Rectal smooth muscle tissue (tissue), 1 donor: Measurements from ENCODE around the gene PYGM.

Experiments used
- H3K27ac ChIP-seq: one replicate; pipeline ENCODE4 v1.7.0; 2013; ENCODE audit warnings: low read depth, low read length, inconsistent platforms
- H3K27me3 ChIP-seq: one replicate; pipeline ENCODE4 v1.7.0; 2013; ENCODE audit warnings: low read length; ENCODE audit not compliant: control insufficient read depth, insufficient read depth
- H3K36me3 ChIP-seq: one replicate; pipeline ENCODE4 v1.7.0; 2013; ENCODE audit warnings: low read length; ENCODE audit not compliant: control insufficient read depth, insufficient read depth
- H3K4me1 ChIP-seq: one replicate; pipeline ENCODE4 v1.7.0; 2013; ENCODE audit warnings: low read length; ENCODE audit not compliant: control insufficient read depth, insufficient read depth
- H3K4me3 ChIP-seq: one replicate; pipeline ENCODE4 v1.7.0; 2013; ENCODE audit warnings: low read length
- H3K9ac ChIP-seq: one replicate; pipeline ENCODE4 v1.7.0; 2013; ENCODE audit warnings: low read length

Gene PYGM

GRCh38 chr11:64770120-64770519, 10.3 kb upstream of the PYGM start:
- no peak overlapping the region for H3K9ac ChIP-seq
- peaks cover 81% of the 10 kb centered on the region for H3K36me3 ChIP-seq
- no peak overlapping the region for H3K4me3 ChIP-seq
- no peaks in the 10 kb centered on the region for H3K4me1 ChIP-seq
- H3K27me3 ChIP-seq = no peaks in the 10 kb centered on the region
- no peak overlapping the region for H3K27ac ChIP-seq

- H3K36me3 ChIP-seq = peaks cover 86% of the 10 kb centered on the region
- no peak overlapping the region for H3K27ac ChIP-seq
- no peak overlapping the region for H3K9ac ChIP-seq
- H3K4me3 ChIP-seq = no peak overlapping the region
- H3K4me1 ChIP-seq = peaks cover 6% of the 10 kb centered on the region
- H3K27me3 ChIP-seq = no peaks in the 10 kb centered on the region
Measured at GRCh38 chr11:64769283-64769682, 9.5 kb upstream of the PYGM start.

GRCh38 chr11:64768300-64768694, 8.5 kb upstream of the PYGM start:
- H3K4me3 ChIP-seq = no peak overlapping the region
- no peaks in the 10 kb centered on the region for H3K27me3 ChIP-seq
- peak overlapping the region; percentile 58 for H3K27ac ChIP-seq
- H3K4me1 ChIP-seq = peaks cover 15% of the 10 kb centered on the region
- H3K9ac ChIP-seq = no peak overlapping the region
- H3K36me3 ChIP-seq = peaks cover 76% of the 10 kb centered on the region

- Histone ChIP-seq H3K27me3 (no peaks in the 10 kb centered on the region), H3K27ac (peak overlapping the region; percentile 58)
Measured at GRCh38 chr11:64767344-64768299, 7.8 kb upstream of the PYGM start.

GRCh38 chr11:64766881-64767280, 7.1 kb upstream of the PYGM start:
- Histone ChIP-seq H3K4me1 (peaks cover 29% of the 10 kb centered on the region), H3K9ac (no peak overlapping the region), H3K36me3 (peaks cover 71% of the 10 kb centered on the region), H3K4me3 (no peak overlapping the region), H3K27ac (peak overlapping the region; percentile 58), H3K27me3 (no peaks in the 10 kb centered on the region)

More at GRCh38 chr11:64767344-64768299, 7.8 kb upstream of the PYGM start:
- Histone ChIP-seq H3K4me3 (no peak overlapping the region), H3K36me3 (peaks cover 72% of the 10 kb centered on the region), H3K9ac (no peak overlapping the region), H3K4me1 (peaks cover 22% of the 10 kb centered on the region)

- Histone ChIP-seq H3K27me3 (no peaks in the 10 kb centered on the region), H3K4me1 (peaks cover 29% of the 10 kb centered on the region), H3K4me3 (no peak overlapping the region), H3K27ac (no peak overlapping the region), H3K36me3 (peaks cover 63% of the 10 kb centered on the region), H3K9ac (no peak overlapping the region)
Measured at GRCh38 chr11:64765851-64766665, 6.3 kb upstream of the PYGM start.

- no peak overlapping the region for H3K4me3 ChIP-seq
- peaks cover 35% of the 10 kb centered on the region for H3K4me1 ChIP-seq
- peaks cover 60% of the 10 kb centered on the region for H3K36me3 ChIP-seq
- no peak overlapping the region for H3K27ac ChIP-seq
- H3K9ac ChIP-seq = no peak overlapping the region
- H3K27me3 ChIP-seq = no peaks in the 10 kb centered on the region
Measured at GRCh38 chr11:64765291-64765850, 5.6 kb upstream of the PYGM start.

- Histone ChIP-seq H3K9ac (no peak overlapping the region), H3K27me3 (no peaks in the 10 kb centered on the region), H3K27ac (peak overlapping the region; percentile 87), H3K4me3 (no peak overlapping the region), H3K4me1 (peaks cover 41% of the 10 kb centered on the region), H3K36me3 (peaks cover 54% of the 10 kb centered on the region)
Measured at GRCh38 chr11:64764753-64765152, 5.0 kb upstream of the PYGM start.

- peak overlapping the region; percentile 87 for H3K27ac ChIP-seq
- H3K4me3 ChIP-seq = no peak overlapping the region
- peaks cover 47% of the 10 kb centered on the region for H3K4me1 ChIP-seq
- H3K27me3 ChIP-seq = no peaks in the 10 kb centered on the region
- H3K36me3 ChIP-seq = peaks cover 47% of the 10 kb centered on the region
- no peak overlapping the region for H3K9ac ChIP-seq
Measured at GRCh38 chr11:64764040-64764611, 4.4 kb upstream of the PYGM start.

GRCh38 chr11:64763526-64764039, 3.8 kb upstream of the PYGM start:
- Histone ChIP-seq H3K9ac (no peak overlapping the region), H3K4me3 (no peak overlapping the region), H3K4me1 (peaks cover 49% of the 10 kb centered on the region), H3K27me3 (no peaks in the 10 kb centered on the region), H3K36me3 (peaks cover 42% of the 10 kb centered on the region), H3K27ac (peak overlapping the region; percentile 87)

- H3K4me1 ChIP-seq = peaks cover 51% of the 10 kb centered on the region
Measured at GRCh38 chr11:64762674-64763525, 3.1 kb upstream of the PYGM start.

More at GRCh38 chr11:64762674-64763525, 3.1 kb upstream of the PYGM start:
- Histone ChIP-seq H3K27ac (peak overlapping the region; percentile 87), H3K9ac (no peak overlapping the region), H3K4me3 (no peak overlapping the region), H3K27me3 (no peaks in the 10 kb centered on the region), H3K36me3 (peaks cover 35% of the 10 kb centered on the region)
